ENCODE results near the gene MRNIP. TPM values are rescaled to one million over a fixed set of nuclear protein-coding genes. Genes with fewer than 3 reads are reported as not detected.

Gene MRNIP
- total RNA-seq, 1 donor from 2014 or later, result 42.2 TPM

DNA sequence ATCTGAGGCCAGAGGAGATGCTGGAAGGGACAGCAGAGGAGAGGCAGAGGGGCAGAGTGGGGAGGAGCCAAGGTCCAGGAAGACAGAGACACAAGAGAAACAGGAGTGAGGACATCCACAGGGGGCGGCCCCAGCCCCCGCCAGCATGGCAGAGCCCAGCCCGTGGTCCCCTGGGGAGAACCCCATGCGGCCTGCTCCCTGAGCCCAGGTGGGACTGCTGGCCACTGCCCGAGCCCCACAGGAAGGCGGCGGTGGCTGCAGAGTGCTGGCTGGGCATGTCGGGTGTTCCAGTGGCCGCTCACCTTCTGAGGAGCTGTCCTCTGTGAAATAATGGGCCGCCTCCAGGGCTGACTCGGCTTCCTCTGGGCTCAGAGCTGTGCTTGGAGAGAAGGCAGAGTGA is 8.9 kb upstream of the MRNIP start:
- H3K36me3 Mint-ChIP-seq (ENCODE audit: low read depth), result peaks cover 7% of the 10 kb centered on the region
- no peak overlapping the region for H3K4me3 Mint-ChIP-seq
- H3K27ac Mint-ChIP-seq (ENCODE audit: unreplicated experiment), result peak overlapping the region; percentile 92
- no peak for TF ChIP-seq CTCF (conservative IDR thresholded peaks at IDR 0.05)
- peaks cover 4% of the 10 kb centered on the region for H3K4me1 Mint-ChIP-seq
- DNase-seq (ENCODE audit: low read depth, low spot score), result no peak
- H3K9me3 Mint-ChIP-seq, result no peaks in the 10 kb centered on the region
- no peaks in the 10 kb centered on the region for H3K27me3 Mint-ChIP-seq (ENCODE audit: low read depth)

DNA sequence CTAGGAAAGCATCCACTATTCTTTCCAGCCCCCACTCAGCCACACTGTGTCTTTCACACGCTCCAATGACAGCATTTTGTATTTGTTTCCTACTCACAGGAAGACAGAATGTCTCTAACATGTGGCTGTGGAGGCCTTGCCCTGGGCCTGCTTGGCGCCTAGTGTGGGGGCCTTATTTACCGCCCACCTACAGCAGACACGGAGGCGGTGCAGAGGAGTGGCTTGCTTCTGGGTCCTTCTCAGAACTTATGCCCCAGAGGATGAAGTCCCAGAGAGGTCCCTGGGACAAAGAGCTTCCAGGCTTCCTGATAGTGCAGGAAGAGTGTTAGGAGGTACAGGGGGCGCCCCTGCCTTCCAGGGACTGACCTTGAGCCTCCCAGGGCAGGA is 8.5 kb upstream of the MRNIP start:
- H3K4me3 Mint-ChIP-seq, result no peak overlapping the region
- peak overlapping the region; percentile 92 for H3K27ac Mint-ChIP-seq (ENCODE audit: unreplicated experiment)
- no peak for TF ChIP-seq CTCF (conservative IDR thresholded peaks at IDR 0.05)
- H3K4me1 Mint-ChIP-seq, result peaks cover 4% of the 10 kb centered on the region
- H3K9me3 Mint-ChIP-seq, result no peaks in the 10 kb centered on the region
- H3K27me3 Mint-ChIP-seq (ENCODE audit: low read depth), result no peaks in the 10 kb centered on the region
- no peak for DNase-seq (ENCODE audit: low read depth, low spot score)
- H3K36me3 Mint-ChIP-seq (ENCODE audit: low read depth), result peaks cover 9% of the 10 kb centered on the region

- no peaks in the 10 kb centered on the region for H3K27me3 Mint-ChIP-seq (ENCODE audit: low read depth)
- peaks cover 9% of the 10 kb centered on the region for H3K36me3 Mint-ChIP-seq (ENCODE audit: low read depth)
- TF ChIP-seq CTCF (conservative IDR thresholded peaks at IDR 0.05), result no peak
- H3K4me1 Mint-ChIP-seq, result peaks cover 4% of the 10 kb centered on the region
- H3K9me3 Mint-ChIP-seq, result no peaks in the 10 kb centered on the region
- DNase-seq (ENCODE audit: low read depth, low spot score), result no peak
- H3K27ac Mint-ChIP-seq (ENCODE audit: unreplicated experiment), result no peak overlapping the region
- peak overlapping the region; percentile 31 for H3K4me3 Mint-ChIP-seq
Observed at GRCh38 chr5:179866241-179867078, 7.8 kb upstream of the MRNIP start.

- Mint-ChIP-seq H3K36me3 (ENCODE audit: low read depth) (peaks cover 4% of the 10 kb centered on the region), H3K27me3 (ENCODE audit: low read depth) (no peaks in the 10 kb centered on the region), H3K4me1 (peaks cover 2% of the 10 kb centered on the region), H3K4me3 (no peak overlapping the region), H3K27ac (ENCODE audit: unreplicated experiment) (no peak overlapping the region), H3K9me3 (no peaks in the 10 kb centered on the region)
- TF ChIP-seq CTCF (conservative IDR thresholded peaks at IDR 0.05), result no peak
- DNase-seq (ENCODE audit: low read depth, low spot score), result no peak
Observed at GRCh38 chr5:179865491-179866240, 7.0 kb upstream of the MRNIP start.

- Mint-ChIP-seq H3K4me3 (no peak overlapping the region), H3K4me1 (peaks cover 9% of the 10 kb centered on the region), H3K27me3 (ENCODE audit: low read depth) (no peaks in the 10 kb centered on the region), H3K9me3 (no peaks in the 10 kb centered on the region), H3K27ac (ENCODE audit: unreplicated experiment) (no peak overlapping the region), H3K36me3 (ENCODE audit: low read depth) (peaks cover 3% of the 10 kb centered on the region)
- no peak for DNase-seq (ENCODE audit: low read depth, low spot score)
- TF ChIP-seq CTCF (conservative IDR thresholded peaks at IDR 0.05), result no peak
Observed at GRCh38 chr5:179864686-179865085, 6.1 kb upstream of the MRNIP start.
